ENCODE data around the gene GALNT14.

GALNT14 gene

GRCh38 chr2:31136732-31137131 is 1.5 kb downstream of the GALNT14 start:
- ATAC-seq, result no peak
- TF ChIP-seq RARB (CRISPR knock-in tag; IDR thresholded peaks at IDR 0.05) (no peak), SNAI2 (CRISPR knock-in tag; IDR thresholded peaks at IDR 0.05) (no peak), PPARA (CRISPR knock-in tag; IDR thresholded peaks at IDR 0.05; ENCODE audit: borderline replicate concordance) (no peak), ARNTL (CRISPR knock-in tag; IDR thresholded peaks at IDR 0.05; ENCODE audit: borderline replicate concordance, low read depth) (no peak), POU6F1 (CRISPR knock-in tag; IDR thresholded peaks at IDR 0.05; ENCODE audit: borderline replicate concordance, low read depth) (no peak), GLIS3 (CRISPR knock-in tag; IDR thresholded peaks at IDR 0.05) (no peak)

GRCh38 chr2:31136000-31136399 is 2.2 kb downstream of the GALNT14 start:
- TF ChIP-seq TCF4 (CRISPR knock-in tag; IDR thresholded peaks at IDR 0.05; ENCODE audit: borderline replicate concordance) (no peak), ZNF565 (CRISPR knock-in tag; conservative IDR thresholded peaks at IDR 0.05; ENCODE audit: low read depth) (no peak), ZFP3 (CRISPR knock-in tag; IDR thresholded peaks at IDR 0.05) (no peak), RARB (CRISPR knock-in tag; IDR thresholded peaks at IDR 0.05) (no peak), CREB5 (CRISPR knock-in tag; IDR thresholded peaks at IDR 0.05; ENCODE audit: low read depth) (no peak), ZC3H10 (CRISPR knock-in tag; IDR thresholded peaks at IDR 0.05) (no peak), CSRNP3 (CRISPR knock-in tag; IDR thresholded peaks at IDR 0.05) (no peak), ZNF8 (CRISPR knock-in tag; IDR thresholded peaks at IDR 0.05) (no peak), ZNF70 (CRISPR knock-in tag; IDR thresholded peaks at IDR 0.05) (no peak), ISL1 (CRISPR knock-in tag; IDR thresholded peaks at IDR 0.05) (no peak)
- no peak for ATAC-seq

- ATAC-seq, result no peak
Observed at GRCh38 chr2:31134480-31134879, 3.8 kb downstream of the GALNT14 start.

More at GRCh38 chr2:31134480-31134879, 3.8 kb downstream of the GALNT14 start:
- TF ChIP-seq OSR1 (CRISPR knock-in tag; IDR thresholded peaks at IDR 0.05), result no peak
- TF ChIP-seq ARNTL (CRISPR knock-in tag; IDR thresholded peaks at IDR 0.05; ENCODE audit: borderline replicate concordance, low read depth), result no peak
- TF ChIP-seq CSDC2 (CRISPR knock-in tag; IDR thresholded peaks at IDR 0.05), result no peak
- TF ChIP-seq POU6F1 (CRISPR knock-in tag; IDR thresholded peaks at IDR 0.05; ENCODE audit: borderline replicate concordance, low read depth), result no peak
- TF ChIP-seq CREB5 (CRISPR knock-in tag; IDR thresholded peaks at IDR 0.05; ENCODE audit: low read depth), result no peak
- TF ChIP-seq CSRNP3 (CRISPR knock-in tag; IDR thresholded peaks at IDR 0.05), result no peak
- no peak for TF ChIP-seq PPARA (CRISPR knock-in tag; IDR thresholded peaks at IDR 0.05; ENCODE audit: borderline replicate concordance)
- TF ChIP-seq ISL1 (CRISPR knock-in tag; IDR thresholded peaks at IDR 0.05), result no peak
- no peak for TF ChIP-seq ZC3H10 (CRISPR knock-in tag; IDR thresholded peaks at IDR 0.05)
- no peak for TF ChIP-seq RARB (CRISPR knock-in tag; IDR thresholded peaks at IDR 0.05)
- TF ChIP-seq ZNF8 (CRISPR knock-in tag; IDR thresholded peaks at IDR 0.05), result no peak
- no peak for TF ChIP-seq TOX (CRISPR knock-in tag; IDR thresholded peaks at IDR 0.05; ENCODE audit: borderline replicate concordance)
- TF ChIP-seq ESRRG (CRISPR knock-in tag; IDR thresholded peaks at IDR 0.05), result no peak
- no peak for TF ChIP-seq ZNF70 (CRISPR knock-in tag; IDR thresholded peaks at IDR 0.05)
- TF ChIP-seq TSHZ2 (CRISPR knock-in tag; IDR thresholded peaks at IDR 0.05), result no peak
- TF ChIP-seq GLIS3 (CRISPR knock-in tag; IDR thresholded peaks at IDR 0.05), result no peak
- no peak for TF ChIP-seq ZFP3 (CRISPR knock-in tag; IDR thresholded peaks at IDR 0.05)
